ENCODE results near the gene NFATC4.
A peak's percentile ranks its signal among the peaks of the same experiment; 100 is the strongest.

The NFATC4 gene

GRCh38 chr14:24367514-24368211, at the start of gene NFATC4:
Gene NFATC4, plus strand, starts transcription at chr14:24368184. Its CDS starts 157 bp downstream, at chr14:24368341.
- peak within 1 kb of the TSS; percentile 88 for H2AFZ ChIP-seq (ENCODE audit: low read depth)
- no peaks in the 10 kb centered on the region for H3K36me3 ChIP-seq (ENCODE audit: insufficient read depth)
- H3K4me3 ChIP-seq (IDR thresholded peaks at IDR 0.05; ENCODE audit: insufficient read depth, low read depth, low read length), result no peak within 1 kb of the TSS
- no peaks in the 10 kb centered on the region for H4K20me1 ChIP-seq (ENCODE audit: insufficient read depth)
- H3K4me2 ChIP-seq, result peak within 1 kb of the TSS; percentile 46
- no peak for TF ChIP-seq CTCF (conservative IDR thresholded peaks at IDR 0.05; ENCODE audit: low read depth, low read length)
- no peaks in the 10 kb centered on the region for H3K27me3 ChIP-seq (ENCODE audit: insufficient read depth, low read depth)
- peaks cover 14% of the 10 kb centered on the region for H3K4me1 ChIP-seq (ENCODE audit: low read depth, poor library complexity, severe bottlenecking)
- H3K79me2 ChIP-seq (ENCODE audit: insufficient read depth, low read depth), result no peaks in the 10 kb centered on the region
- peak within 1 kb of the TSS; percentile 64 for H3K27ac ChIP-seq
- peak within 1 kb of the TSS; percentile 37; the same call in 1 of the 2 replicates for H3K9ac ChIP-seq

DNA sequence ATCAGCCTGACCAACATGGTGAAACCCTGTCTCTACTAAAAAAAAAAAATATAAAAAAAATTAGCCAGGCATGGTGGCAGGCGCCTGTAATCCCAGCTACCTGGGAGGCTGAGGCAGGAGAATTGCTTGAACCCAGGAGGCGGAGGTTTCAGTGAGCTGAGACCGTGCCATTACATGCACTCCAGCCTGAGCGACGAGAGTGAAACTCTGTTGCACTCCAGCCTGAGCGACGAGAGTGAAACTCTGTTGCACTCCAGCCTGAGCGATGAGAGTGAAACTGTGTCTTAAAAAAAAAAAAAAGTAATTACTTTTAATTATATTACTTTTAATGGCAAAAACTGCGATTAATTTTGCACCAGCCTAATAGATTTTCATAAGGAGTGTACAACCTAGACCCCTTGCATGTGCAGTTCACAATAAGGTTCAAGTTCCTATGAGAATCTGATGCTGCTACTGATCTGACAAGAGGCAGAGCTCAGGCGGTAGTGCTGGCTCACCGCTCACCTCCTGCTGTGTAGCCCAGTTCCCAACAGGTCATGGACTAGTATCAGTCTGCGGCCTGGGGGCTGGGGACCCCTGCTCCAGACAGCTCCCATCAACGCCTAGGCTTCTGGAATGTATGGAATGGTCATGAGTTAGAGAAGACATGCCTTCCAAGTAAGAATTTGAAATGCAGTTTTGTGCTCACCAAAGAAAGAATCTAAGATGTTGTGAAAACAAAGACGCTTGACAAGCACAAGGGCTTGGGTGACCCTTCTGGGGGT, 46.6 kb upstream of the NFATC4 start:
- Histone ChIP-seq H3K4me3 (IDR thresholded peaks at IDR 0.05; ENCODE audit: insufficient read depth, low read depth, low read length) (no peak overlapping the region), H3K27ac (no peak overlapping the region; the same call in 1 of the 2 replicates), H3K36me3 (ENCODE audit: insufficient read depth) (no peaks in the 10 kb centered on the region), H3K4me2 (peak overlapping the region; percentile 57), H2AFZ (ENCODE audit: low read depth) (no peak overlapping the region), H4K20me1 (ENCODE audit: insufficient read depth) (no peaks in the 10 kb centered on the region), H3K27me3 (ENCODE audit: insufficient read depth, low read depth) (no peaks in the 10 kb centered on the region), H3K4me1 (ENCODE audit: low read depth, poor library complexity, severe bottlenecking) (peaks cover 16% of the 10 kb centered on the region), H3K9ac (no peak overlapping the region), H3K79me2 (ENCODE audit: insufficient read depth, low read depth) (no peaks in the 10 kb centered on the region)
- TF ChIP-seq CTCF (conservative IDR thresholded peaks at IDR 0.05; ENCODE audit: low read depth, low read length), result no peak

DNA sequence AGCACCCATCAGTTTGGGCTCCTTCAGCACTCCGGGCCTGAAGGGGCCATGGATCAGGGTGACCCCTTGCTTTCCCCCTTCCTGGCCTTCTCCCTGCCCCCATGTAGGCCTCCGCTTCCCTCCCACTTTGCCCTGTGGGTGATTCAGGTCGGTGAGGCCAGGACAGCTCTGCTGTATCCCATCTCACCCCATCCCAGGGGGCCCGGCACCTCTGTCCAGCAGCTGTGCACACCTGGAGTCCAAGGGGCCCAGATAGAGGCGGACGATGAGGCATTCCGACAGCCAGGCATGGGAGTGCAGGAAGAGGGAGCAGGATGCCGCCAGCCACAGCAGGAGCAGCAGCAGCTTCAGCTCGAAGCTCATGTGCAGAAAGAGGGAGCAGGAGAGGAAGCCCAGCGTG, 45.3 kb upstream of the NFATC4 start:
- TF ChIP-seq CTCF (conservative IDR thresholded peaks at IDR 0.05; ENCODE audit: low read depth, low read length), result no peak
- H3K4me3 ChIP-seq (IDR thresholded peaks at IDR 0.05; ENCODE audit: insufficient read depth, low read depth, low read length), result no peak overlapping the region
- H3K36me3 ChIP-seq (ENCODE audit: insufficient read depth), result no peaks in the 10 kb centered on the region
- no peak overlapping the region for H3K4me2 ChIP-seq
- H3K79me2 ChIP-seq (ENCODE audit: insufficient read depth, low read depth), result no peaks in the 10 kb centered on the region
- H3K9ac ChIP-seq, result no peak overlapping the region
- peaks cover 16% of the 10 kb centered on the region for H3K4me1 ChIP-seq (ENCODE audit: low read depth, poor library complexity, severe bottlenecking)
- no peak overlapping the region for H2AFZ ChIP-seq (ENCODE audit: low read depth)
- no peaks in the 10 kb centered on the region for H3K27me3 ChIP-seq (ENCODE audit: insufficient read depth, low read depth)
- H3K27ac ChIP-seq, result no peak overlapping the region
- no peaks in the 10 kb centered on the region for H4K20me1 ChIP-seq (ENCODE audit: insufficient read depth)

GRCh38 chr14:24323341-24323740, 44.6 kb upstream of the NFATC4 start:
- H3K36me3 ChIP-seq (ENCODE audit: insufficient read depth), result no peaks in the 10 kb centered on the region
- no peak overlapping the region for H3K9ac ChIP-seq
- H3K4me1 ChIP-seq (ENCODE audit: low read depth, poor library complexity, severe bottlenecking), result peaks cover 16% of the 10 kb centered on the region
- TF ChIP-seq CTCF (conservative IDR thresholded peaks at IDR 0.05; ENCODE audit: low read depth, low read length), result no peak
- H2AFZ ChIP-seq (ENCODE audit: low read depth), result no peak overlapping the region
- no peak overlapping the region for H3K4me3 ChIP-seq (IDR thresholded peaks at IDR 0.05; ENCODE audit: insufficient read depth, low read depth, low read length)
- H3K4me2 ChIP-seq, result no peak overlapping the region
- no peak overlapping the region for H3K27ac ChIP-seq
- no peaks in the 10 kb centered on the region for H3K79me2 ChIP-seq (ENCODE audit: insufficient read depth, low read depth)
- no peaks in the 10 kb centered on the region for H4K20me1 ChIP-seq (ENCODE audit: insufficient read depth)
- no peaks in the 10 kb centered on the region for H3K27me3 ChIP-seq (ENCODE audit: insufficient read depth, low read depth)

Measured in KMS-11 (cell line).